CD4-positive, CD25-positive, alpha-beta regulatory T cell (primary cell): ENCODE measurements around the gene CD83. TPM values are rescaled to one million over a fixed set of nuclear protein-coding genes. Genes with fewer than 3 reads are reported as not detected.

Source experiments
- ATAC-seq, 2 donors: fragments of 150-1000 bp; cut with Tn5 transposase; one replicate each; pipeline ENCODE4 v1.10.0; 2021; ENCODE audit warnings: low read depth in 2 of 2, moderate number of reproducible peaks in 2 of 2, moderate library complexity in 1 of 2
- DNase-seq, 3 donors: peaks; one replicate each; pipeline versions ENCODE4 v3.0.0 to v3.0.0-alpha.2; 2012 to 2022; ENCODE audit warnings: mixed read lengths in 1 of 3
- H3K27ac ChIP-seq: one replicate; pipeline ENCODE4 v1.7.0; 2013; ENCODE audit warnings: mild to moderate bottlenecking, low read length; ENCODE audit not compliant: insufficient read depth, poor library complexity, severe bottlenecking
- H3K27me3 ChIP-seq: one replicate; pipeline ENCODE4 v1.7.0; 2013; ENCODE audit warnings: low read length; ENCODE audit not compliant: control insufficient read depth, insufficient read depth
- H3K36me3 ChIP-seq: one replicate; pipeline ENCODE4 v1.7.0; 2013; ENCODE audit warnings: mild to moderate bottlenecking, low read length, moderate library complexity; ENCODE audit not compliant: control insufficient read depth, insufficient read depth
- H3K4me1 ChIP-seq: 2 replicates; pipeline ENCODE4 v1.7.0; 2013; ENCODE audit warnings: mild to moderate bottlenecking, low read length; ENCODE audit not compliant: insufficient read depth, control insufficient read depth, poor library complexity, severe bottlenecking
- H3K4me3 ChIP-seq: one replicate; pipeline ENCODE4 v1.7.0; 2013; ENCODE audit warnings: low read depth, mild to moderate bottlenecking, low read length, moderate library complexity
- H3K9me3 ChIP-seq, 2 experiments: 1 replicate in 1 of 2; 2 replicates in 1 of 2; pipeline ENCODE4 v1.7.0; 2013; ENCODE audit warnings: low read length in 2 of 2, mild to moderate bottlenecking in 1 of 2, moderate library complexity in 1 of 2; ENCODE audit not compliant: control insufficient read depth in 2 of 2
- H3K27ac Mint-ChIP-seq, 3 donors: one replicate each; pipeline ENCODE4 v1.8.0; 2020 to 2022; ENCODE audit warnings: mild to moderate bottlenecking in 3 of 3, mixed read lengths in 3 of 3, moderate library complexity in 2 of 3
- H3K27me3 Mint-ChIP-seq: one replicate; pipeline ENCODE4 v1.8.0; 2022; ENCODE audit warnings: mild to moderate bottlenecking, mixed read lengths
- H3K36me3 Mint-ChIP-seq: one replicate; pipeline ENCODE4 v1.8.0; 2020; ENCODE audit warnings: mixed read lengths
- H3K4me1 Mint-ChIP-seq, 4 donors: one replicate each; pipeline ENCODE4 v1.8.0; 2020 to 2022; ENCODE audit warnings: mixed read lengths in 4 of 4, mild to moderate bottlenecking in 1 of 4
- H3K4me3 Mint-ChIP-seq, 4 donors: one replicate each; pipeline ENCODE4 v1.8.0; 2020 to 2022; ENCODE audit warnings: mild to moderate bottlenecking in 4 of 4, mixed read lengths in 4 of 4, moderate library complexity in 3 of 4
- H3K9me3 Mint-ChIP-seq, 7 donors: one replicate each; pipeline ENCODE4 v1.8.0; 2020 to 2022; ENCODE audit warnings: mixed read lengths in 7 of 7, mild to moderate bottlenecking in 3 of 7, moderate library complexity in 2 of 7
- polyA plus RNA-seq, 4 donors: library from polyadenylated mRNA; unstranded; fragments of 300-500 nt; fragmentation: Illumina TruSeq; gene quantifications; one replicate each; pipeline ENCODE4 v1.2.3, GENCODE V29; 2021
- total RNA-seq: library from RNA; stranded (reverse); gene quantifications from one replicate; pipeline ENCODE4 v1.2.3, GENCODE V29; 2022

CD83 gene
- total and polyA plus RNA-seq, 5 donors from 2014 or later, result 2.4 to 76.8 (median 4.7) TPM

DNA sequence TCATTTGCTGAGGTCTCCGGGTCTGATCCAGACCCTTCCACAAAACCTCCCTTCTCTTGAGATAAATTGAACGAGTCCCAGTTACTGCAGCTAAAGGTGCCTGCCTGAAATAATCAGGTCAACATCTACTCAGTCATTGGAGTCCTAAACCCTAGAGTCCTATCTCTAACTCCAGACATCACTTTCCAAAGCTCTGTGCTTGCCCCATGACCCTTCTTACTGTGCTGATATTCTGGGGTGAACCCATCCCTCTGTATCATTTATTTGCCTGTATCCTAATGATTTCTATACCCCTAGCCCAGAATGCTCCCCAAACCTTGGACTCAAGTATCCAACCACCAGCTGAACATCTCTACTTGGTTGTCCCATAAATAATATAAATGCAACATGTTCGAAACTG is 35.7 kb downstream of the CD83 start:
- Histone ChIP-seq H3K9me3 (no peaks in the 10 kb centered on the region), H3K4me1 (no peaks in the 10 kb centered on the region), H3K4me3 (no peak overlapping the region), H3K36me3 (no peaks in the 10 kb centered on the region), H3K27me3 (no peaks in the 10 kb centered on the region), H3K27ac (no peak overlapping the region)
- no peaks in the 10 kb centered on the region for H3K36me3 Mint-ChIP-seq
- no peak for DNase-seq
- no peak for ATAC-seq
- no peak overlapping the region for H3K4me3 Mint-ChIP-seq
- H3K9me3 Mint-ChIP-seq, result no peaks in the 10 kb centered on the region
- H3K4me1 Mint-ChIP-seq, result no peaks in the 10 kb centered on the region
- no peaks in the 10 kb centered on the region for H3K27me3 Mint-ChIP-seq
- no peak overlapping the region for H3K27ac Mint-ChIP-seq

DNA sequence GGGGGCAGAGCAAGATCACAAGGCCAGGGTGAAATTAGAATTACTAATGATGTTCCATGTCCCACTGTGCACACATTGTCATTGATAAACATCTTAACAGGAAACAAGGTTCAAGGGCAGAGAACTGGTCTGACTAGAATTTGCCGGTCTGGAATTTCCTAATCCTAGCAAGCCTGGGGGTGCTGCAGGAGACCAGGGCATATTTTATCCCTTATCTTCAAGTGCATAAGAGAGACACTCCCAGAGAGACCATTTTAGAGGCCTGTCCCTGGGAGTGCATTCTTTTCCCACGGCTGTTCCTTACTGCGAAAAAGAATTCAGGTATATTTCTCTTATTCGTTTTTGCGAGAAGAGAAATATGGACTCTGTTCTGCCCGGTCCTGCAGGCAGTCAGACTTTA is 41.5 kb downstream of the CD83 start:
- Mint-ChIP-seq H3K9me3 (peaks cover 0 to 4% (median 1%) of the 10 kb centered on the region in 7 donors), H3K4me3 (no peak overlapping the region)

DNA sequence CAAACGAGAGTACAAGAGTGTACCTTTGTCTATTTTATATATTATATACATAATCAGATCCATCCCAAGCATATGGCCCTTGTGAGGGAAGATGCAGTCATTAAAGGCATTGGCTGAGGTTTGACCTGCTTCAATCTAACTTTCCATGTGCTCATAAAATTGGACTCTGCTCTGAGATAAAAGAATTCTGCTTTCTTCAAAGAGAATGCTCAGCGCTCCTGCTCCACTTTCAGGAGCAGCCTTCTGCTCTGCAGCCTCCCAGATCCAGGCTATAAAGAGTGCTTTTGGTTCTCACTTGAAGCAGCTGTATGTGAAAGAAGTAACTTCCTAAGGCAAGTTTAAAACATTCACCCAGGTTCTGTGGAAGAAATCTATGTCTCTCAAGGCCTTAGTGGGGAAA is 45.3 kb downstream of the CD83 start:
- DNase-seq (no peak), ATAC-seq (no peak)
- H3K4me1 Mint-ChIP-seq, result no peaks in the 10 kb centered on the region
- H3K36me3 ChIP-seq, result no peaks in the 10 kb centered on the region
- no peak overlapping the region for H3K27ac ChIP-seq
- H3K4me3 ChIP-seq, result no peak overlapping the region
- H3K4me3 Mint-ChIP-seq, result no peak overlapping the region
- peaks cover 9% of the 10 kb centered on the region for H3K27me3 Mint-ChIP-seq
- H3K4me1 ChIP-seq, result no peaks in the 10 kb centered on the region
- peaks cover 5% of the 10 kb centered on the region for H3K36me3 Mint-ChIP-seq
- peaks cover 0 to 6% (median 2%) of the 10 kb centered on the region in 7 donors for H3K9me3 Mint-ChIP-seq
- peaks cover 0 to 2% of the 10 kb centered on the region in 2 experiments for H3K9me3 ChIP-seq
- H3K27ac Mint-ChIP-seq, result no peak overlapping the region
- H3K27me3 ChIP-seq, result no peaks in the 10 kb centered on the region

More for the DNA sequence above, 41.5 kb downstream of the CD83 start:
- no peak overlapping the region for H3K27ac ChIP-seq
- Mint-ChIP-seq H3K36me3 (peaks cover 5% of the 10 kb centered on the region), H3K27ac (no peak overlapping the region), H3K27me3 (peaks cover 4% of the 10 kb centered on the region), H3K4me1 (no peaks in the 10 kb centered on the region)
- DNase-seq (no peak), ATAC-seq (no peak)
- no peak overlapping the region for H3K4me3 ChIP-seq
- no peaks in the 10 kb centered on the region for H3K9me3 ChIP-seq
- no peaks in the 10 kb centered on the region for H3K27me3 ChIP-seq
- H3K36me3 ChIP-seq, result no peaks in the 10 kb centered on the region
- no peaks in the 10 kb centered on the region for H3K4me1 ChIP-seq

DNA sequence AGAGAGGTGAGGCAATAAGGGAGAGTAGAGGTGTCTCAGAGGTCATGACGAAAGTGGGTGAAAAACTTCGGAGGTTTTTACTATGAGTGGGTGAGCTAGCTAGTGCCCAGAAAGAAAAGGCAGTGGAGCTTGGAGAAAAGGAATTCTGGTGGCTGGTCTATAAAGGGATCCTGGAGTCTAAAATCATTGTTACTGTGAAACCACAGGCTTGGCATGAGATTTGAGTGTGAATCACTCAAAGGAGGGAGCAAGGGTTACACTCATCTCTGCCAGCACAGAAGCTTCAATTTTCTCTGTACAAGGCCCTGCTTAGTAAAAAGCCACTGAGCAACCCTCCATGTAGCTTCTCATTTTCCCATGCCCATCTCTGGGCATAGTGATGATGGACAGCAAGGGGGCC is 47.5 kb downstream of the CD83 start:
- H3K4me3 Mint-ChIP-seq, result no peak overlapping the region
- no peaks in the 10 kb centered on the region for H3K36me3 ChIP-seq
- peaks cover 2 to 22% (median 9%) of the 10 kb centered on the region in 7 donors for H3K9me3 Mint-ChIP-seq
- H3K4me1 Mint-ChIP-seq, result no peaks in the 10 kb centered on the region
- peaks cover 5% of the 10 kb centered on the region for H3K27me3 Mint-ChIP-seq
- no peak overlapping the region for H3K4me3 ChIP-seq
- no peaks in the 10 kb centered on the region for H3K4me1 ChIP-seq
- peaks cover 8% of the 10 kb centered on the region for H3K36me3 Mint-ChIP-seq
- H3K27ac Mint-ChIP-seq, result no peak overlapping the region
- no peak for DNase-seq
- H3K27ac ChIP-seq, result no peak overlapping the region
- H3K27me3 ChIP-seq, result no peaks in the 10 kb centered on the region
- no peak for ATAC-seq
- peaks cover 12 to 18% of the 10 kb centered on the region in 2 experiments for H3K9me3 ChIP-seq

GRCh38 chr6:14166839-14167238 is 49.3 kb downstream of the CD83 start:
- no peaks in the 10 kb centered on the region for H3K36me3 ChIP-seq
- no peak for ATAC-seq

DNA sequence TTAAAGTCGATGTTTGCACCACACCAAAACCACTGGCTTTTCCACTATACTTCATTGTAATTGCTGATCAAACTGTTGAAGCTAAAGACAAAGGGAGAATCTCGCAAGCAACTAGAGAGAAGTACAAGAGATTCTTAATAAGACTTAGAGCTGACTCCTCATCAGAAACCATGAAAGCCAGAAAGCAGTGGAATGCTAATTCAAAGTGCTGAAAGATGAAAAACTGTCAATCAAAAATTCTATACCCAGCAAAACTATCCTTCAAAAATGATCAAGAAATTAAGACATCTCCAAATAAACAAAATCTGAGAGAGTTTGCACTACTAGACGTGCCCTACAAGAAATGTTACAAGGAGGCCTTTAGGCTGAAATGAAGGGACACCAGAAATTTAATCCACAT is 52.6 kb downstream of the CD83 start:
- Histone ChIP-seq H3K4me1 (no peaks in the 10 kb centered on the region), H3K27ac (no peak overlapping the region), H3K36me3 (no peaks in the 10 kb centered on the region), H3K27me3 (no peaks in the 10 kb centered on the region), H3K4me3 (no peak overlapping the region), H3K9me3 (peaks cover 20 to 30% of the 10 kb centered on the region in 2 experiments)
- Mint-ChIP-seq H3K9me3 (peaks cover 2 to 31% (median 14%) of the 10 kb centered on the region in 7 donors), H3K4me1 (peaks cover 0 to 2% (median 0%) of the 10 kb centered on the region in 4 donors), H3K4me3 (no peak overlapping the region), H3K27me3 (peaks cover 5% of the 10 kb centered on the region), H3K27ac (no peak overlapping the region), H3K36me3 (peaks cover 8% of the 10 kb centered on the region)
- ATAC-seq (no peak), DNase-seq (no peak)

More at GRCh38 chr6:14166839-14167238, 49.3 kb downstream of the CD83 start:
- no peaks in the 10 kb centered on the region for H3K27me3 ChIP-seq
- DNase-seq, result no peak
- peaks cover 20 to 30% of the 10 kb centered on the region in 2 experiments for H3K9me3 ChIP-seq
- peaks cover 8% of the 10 kb centered on the region for H3K36me3 Mint-ChIP-seq
- H3K27ac ChIP-seq, result no peak overlapping the region
- peaks cover 5% of the 10 kb centered on the region for H3K27me3 Mint-ChIP-seq
- peaks cover 2 to 31% (median 14%) of the 10 kb centered on the region in 7 donors for H3K9me3 Mint-ChIP-seq
- no peak overlapping the region for H3K4me3 Mint-ChIP-seq
- H3K4me3 ChIP-seq, result no peak overlapping the region
- no peaks in the 10 kb centered on the region for H3K4me1 Mint-ChIP-seq
- no peaks in the 10 kb centered on the region for H3K4me1 ChIP-seq
- H3K27ac Mint-ChIP-seq, result no peak overlapping the region

DNA sequence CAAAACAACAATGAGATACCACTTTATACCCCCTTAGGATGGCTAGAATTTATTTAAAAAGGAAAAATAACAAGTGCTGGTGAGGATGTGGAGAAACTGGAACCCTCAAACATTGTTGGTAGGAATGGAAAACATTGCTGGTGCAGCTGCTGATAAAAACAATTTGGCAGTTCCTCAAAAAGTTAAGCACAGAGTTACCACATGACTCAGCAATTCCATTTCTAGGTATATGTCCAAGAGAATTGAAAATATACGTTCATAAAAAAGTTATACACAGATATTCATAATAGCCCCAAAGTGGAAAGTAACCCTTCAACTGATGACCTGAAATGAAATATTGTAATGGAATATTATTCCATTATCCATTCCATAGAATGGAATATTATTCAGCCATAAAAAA is 55.0 kb downstream of the CD83 start:
- H3K27ac ChIP-seq, result no peak overlapping the region
- H3K36me3 ChIP-seq, result no peaks in the 10 kb centered on the region
- Mint-ChIP-seq H3K27ac (no peak overlapping the region), H3K36me3 (peaks cover 8% of the 10 kb centered on the region), H3K9me3 (peaks cover 1 to 31% (median 13%) of the 10 kb centered on the region in 7 donors), H3K4me1 (peaks cover 0 to 2% (median 0%) of the 10 kb centered on the region in 4 donors), H3K27me3 (no peaks in the 10 kb centered on the region), H3K4me3 (no peak overlapping the region)
- DNase-seq, result no peak
- no peaks in the 10 kb centered on the region for H3K27me3 ChIP-seq
- ATAC-seq, result no peak
- H3K9me3 ChIP-seq, result peaks cover 20 to 29% of the 10 kb centered on the region in 2 experiments
- no peaks in the 10 kb centered on the region for H3K4me1 ChIP-seq
- H3K4me3 ChIP-seq, result no peak overlapping the region

GRCh38 chr6:14174226-14174625 is 56.7 kb downstream of the CD83 start:
- no peaks in the 10 kb centered on the region for H3K4me1 ChIP-seq
- Mint-ChIP-seq H3K36me3 (peaks cover under 1% of the 10 kb centered on the region), H3K27me3 (no peaks in the 10 kb centered on the region), H3K4me1 (peaks cover 0 to 2% (median 0%) of the 10 kb centered on the region in 4 donors), H3K9me3 (peaks cover 0 to 17% (median 4%) of the 10 kb centered on the region in 7 donors), H3K4me3 (no peak overlapping the region), H3K27ac (no peak overlapping the region)
- DNase-seq, result no peak
- no peak overlapping the region for H3K27ac ChIP-seq
- H3K4me3 ChIP-seq, result no peak overlapping the region
- H3K36me3 ChIP-seq, result no peaks in the 10 kb centered on the region
- no peaks in the 10 kb centered on the region for H3K27me3 ChIP-seq
- ATAC-seq, result no peak
- peaks cover 17 to 20% of the 10 kb centered on the region in 2 experiments for H3K9me3 ChIP-seq
